Muscle of leg (tissue), 11 donors: ENCODE measurements around the gene AOPEP. TPM values are rescaled to one million over a fixed set of nuclear protein-coding genes. Genes with fewer than 3 reads are reported as not detected.

Experiments
- DNase-seq: peaks from one replicate; pipeline ENCODE4 v3.0.0; 2013
- H3K27ac ChIP-seq: one replicate; pipeline ENCODE4 v1.5.1; 2013; ENCODE audit warnings: mild to moderate bottlenecking, low read length, control low read depth
- H3K27me3 ChIP-seq: one replicate; pipeline ENCODE4 v1.6.1; 2013; ENCODE audit warnings: low read length; ENCODE audit not compliant: control insufficient read depth, insufficient read depth
- H3K36me3 ChIP-seq: one replicate; pipeline ENCODE4 v1.6.1; 2013; ENCODE audit warnings: low read length; ENCODE audit not compliant: control insufficient read depth, insufficient read depth
- H3K4me1 ChIP-seq: one replicate; pipeline ENCODE4 v1.6.1; 2013; ENCODE audit warnings: low read length; ENCODE audit not compliant: control insufficient read depth, insufficient read depth
- H3K4me3 ChIP-seq: one replicate; pipeline ENCODE4 v1.5.1; 2013; ENCODE audit warnings: low read length, control low read depth
- H3K9me3 ChIP-seq: replicated peaks from 2 replicates; pipeline ENCODE4 v1.6.1; 2013; ENCODE audit warnings: low read depth, low read length; ENCODE audit not compliant: control insufficient read depth
- WGBS: methylation state at CpG from one replicate; pipeline ENCODE4 v1.1.5; 2013; ENCODE audit warnings: missing lambda C conversion rate; ENCODE audit not compliant: insufficient coverage; 5-methylcytosine and 5-hydroxymethylcytosine counted together
- polyA plus RNA-seq, 8 donors: library from polyadenylated mRNA; unstranded; fragments of 120-200 nt; gene quantifications; one replicate each; pipeline versions ENCODE4 v1.2.1 to v1.2.3, GENCODE V29; 2013; ENCODE audit warnings: inconsistent platforms in 1 of 8, low replicate concordance in 1 of 8; ENCODE audit not compliant: insufficient read length in 8 of 8, insufficient read depth in 1 of 8
- total RNA-seq: library from RNA; stranded (reverse); fragments of 120-200 nt; gene quantifications from one replicate; pipeline ENCODE4 v1.2.4, GENCODE V29; 2013

AOPEP gene
- total and polyA plus RNA-seq, 9 donors: 35.0 to 52.3 (median 43.3) TPM

DNA sequence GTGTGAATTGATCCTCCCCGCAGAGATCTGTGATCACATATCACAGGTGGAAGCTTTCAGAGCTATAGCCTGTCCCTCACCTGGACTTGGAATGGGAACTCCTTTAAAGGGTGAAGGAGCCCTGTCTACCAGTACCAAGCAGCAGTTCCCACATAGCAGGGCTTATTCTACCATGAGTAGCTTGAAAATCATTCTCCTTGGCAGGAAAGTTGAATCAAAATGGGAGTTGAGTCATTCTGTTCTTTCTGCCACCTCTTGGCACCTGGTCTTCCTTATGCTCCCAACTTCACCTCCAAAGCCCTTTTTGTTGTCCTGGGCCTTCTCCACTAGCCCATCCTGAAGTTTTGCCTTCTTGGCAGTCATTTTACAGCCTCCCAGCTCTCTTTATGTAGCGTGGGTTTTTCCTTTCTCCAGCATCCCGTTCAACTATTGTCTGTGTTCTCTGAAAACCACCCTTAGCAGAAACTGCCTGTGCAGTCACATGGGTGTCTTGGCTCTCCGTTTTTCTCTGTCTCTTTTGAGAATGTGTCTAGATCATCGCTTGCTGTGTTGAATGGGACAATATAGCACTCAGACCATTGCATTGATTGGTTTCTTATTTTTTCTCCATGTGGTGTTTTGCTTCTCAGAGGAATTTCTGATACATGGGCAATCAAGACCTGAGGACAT lies 222.2 kb downstream of the AOPEP start:
- H3K4me3 ChIP-seq: no peak overlapping the region
- no peak for DNase-seq
- WGBS: 100% methylated on average over 1 of the region's 5 CpGs
- H3K9me3 ChIP-seq: no peaks in the 10 kb centered on the region
- H3K4me1 ChIP-seq: peaks cover 45% of the 10 kb centered on the region
- H3K27me3 ChIP-seq: no peaks in the 10 kb centered on the region
- H3K36me3 ChIP-seq: no peaks in the 10 kb centered on the region
- H3K27ac ChIP-seq: no peak overlapping the region

DNA sequence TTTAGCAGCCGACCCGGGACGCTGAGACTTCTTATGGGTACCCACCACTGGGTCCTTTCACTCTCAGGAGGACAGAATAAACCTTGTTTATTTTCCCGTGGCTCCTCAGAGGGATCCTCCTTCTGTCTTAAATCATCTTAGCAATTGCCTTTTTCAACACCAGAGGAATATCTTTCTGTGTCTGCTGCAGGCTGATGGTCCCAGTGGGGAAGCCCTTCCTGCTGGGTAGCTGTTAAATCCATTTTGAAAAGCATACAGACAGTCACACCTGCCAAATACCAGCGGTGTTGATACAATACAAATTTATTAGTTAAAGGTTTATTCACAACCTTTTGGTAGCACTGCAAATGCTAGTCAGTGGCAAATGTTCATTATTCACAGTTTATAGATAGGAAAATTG lies 222.9 kb downstream of the AOPEP start:
- Histone ChIP-seq H3K27me3 (no peaks in the 10 kb centered on the region), H3K27ac (no peak overlapping the region), H3K9me3 (no peaks in the 10 kb centered on the region), H3K36me3 (no peaks in the 10 kb centered on the region), H3K4me1 (peaks cover 45% of the 10 kb centered on the region), H3K4me3 (no peak overlapping the region)
- no peak for DNase-seq
- 33% methylated on average over 4 of the region's 5 CpGs for WGBS

DNA sequence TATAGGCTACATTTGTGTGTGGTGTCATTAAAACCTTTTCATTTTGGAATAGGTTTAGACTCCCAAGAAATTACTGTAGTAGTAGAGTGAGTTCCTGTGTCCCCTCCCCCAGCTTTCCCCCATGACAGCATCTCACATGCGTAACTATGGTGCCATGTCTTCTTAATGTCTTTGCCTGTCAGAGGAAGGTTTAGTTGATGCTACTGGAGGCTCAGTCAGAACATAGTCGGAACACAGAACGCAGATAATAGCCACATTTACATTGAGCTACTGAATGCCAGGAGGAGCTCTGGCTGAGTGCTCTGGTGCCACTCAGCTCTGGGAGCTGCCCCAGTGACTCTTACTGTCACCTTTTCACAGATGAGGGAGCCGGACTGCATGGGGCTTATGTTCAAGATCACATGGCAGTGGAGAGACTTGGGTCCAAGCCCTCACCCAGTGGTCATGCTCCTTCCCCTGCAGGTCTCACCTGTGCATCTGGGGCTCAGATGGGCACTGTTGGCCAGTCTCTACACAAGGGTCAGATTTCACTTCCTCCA lies 223.6 kb downstream of the AOPEP start:
- Histone ChIP-seq H3K27ac (peak overlapping the region; percentile 48), H3K4me3 (no peak overlapping the region), H3K4me1 (peaks cover 45% of the 10 kb centered on the region), H3K36me3 (peaks cover 1% of the 10 kb centered on the region), H3K27me3 (no peaks in the 10 kb centered on the region), H3K9me3 (no peaks in the 10 kb centered on the region)
- 86% methylated on average over 3 of the region's 4 CpGs for WGBS
- DNase-seq: no peak

DNA sequence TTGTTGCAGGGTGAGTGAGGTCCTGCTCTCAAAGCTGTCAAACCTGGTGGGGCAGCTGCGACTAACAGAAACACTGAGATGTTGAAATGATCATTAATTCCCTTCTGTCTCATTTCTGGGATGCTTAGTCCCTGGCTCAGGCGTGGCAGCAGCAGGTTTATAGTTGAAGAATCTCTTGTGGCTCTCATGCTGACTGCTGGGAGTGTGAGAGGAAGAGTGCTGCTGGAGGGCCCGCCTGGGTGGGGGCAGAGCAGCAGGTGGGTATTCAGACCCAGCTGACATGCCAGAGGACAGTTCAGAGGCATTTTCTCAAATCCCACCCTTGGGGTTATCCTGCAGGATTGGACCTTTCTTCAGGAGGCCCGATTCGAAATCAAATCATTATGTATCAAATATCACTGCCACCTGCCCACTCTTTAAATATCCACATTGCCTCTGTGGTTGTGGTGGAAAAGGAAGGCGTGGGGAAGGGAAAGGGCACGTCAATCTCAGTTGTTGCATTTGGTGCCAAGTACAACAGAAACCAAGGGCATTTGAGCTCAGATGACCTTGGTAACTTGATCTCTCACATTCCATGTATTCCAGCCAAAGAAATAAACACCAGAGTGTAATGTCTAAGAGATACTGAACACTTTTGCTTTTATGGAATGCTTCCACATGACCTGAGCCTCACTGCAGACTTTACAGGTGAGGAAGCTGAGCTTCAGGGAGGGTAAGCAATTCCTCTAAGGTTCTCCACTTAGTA lies 224.3 kb downstream of the AOPEP start:
- 83% methylated on average over 3 of the region's 7 CpGs for WGBS
- H3K27ac ChIP-seq: peak overlapping the region; percentile 84
- no peaks in the 10 kb centered on the region for H3K9me3 ChIP-seq
- peaks cover 5% of the 10 kb centered on the region for H3K36me3 ChIP-seq
- no peak overlapping the region for H3K4me3 ChIP-seq
- H3K27me3 ChIP-seq: no peaks in the 10 kb centered on the region
- DNase-seq: peak; percentile 49
- peaks cover 42% of the 10 kb centered on the region for H3K4me1 ChIP-seq

DNA sequence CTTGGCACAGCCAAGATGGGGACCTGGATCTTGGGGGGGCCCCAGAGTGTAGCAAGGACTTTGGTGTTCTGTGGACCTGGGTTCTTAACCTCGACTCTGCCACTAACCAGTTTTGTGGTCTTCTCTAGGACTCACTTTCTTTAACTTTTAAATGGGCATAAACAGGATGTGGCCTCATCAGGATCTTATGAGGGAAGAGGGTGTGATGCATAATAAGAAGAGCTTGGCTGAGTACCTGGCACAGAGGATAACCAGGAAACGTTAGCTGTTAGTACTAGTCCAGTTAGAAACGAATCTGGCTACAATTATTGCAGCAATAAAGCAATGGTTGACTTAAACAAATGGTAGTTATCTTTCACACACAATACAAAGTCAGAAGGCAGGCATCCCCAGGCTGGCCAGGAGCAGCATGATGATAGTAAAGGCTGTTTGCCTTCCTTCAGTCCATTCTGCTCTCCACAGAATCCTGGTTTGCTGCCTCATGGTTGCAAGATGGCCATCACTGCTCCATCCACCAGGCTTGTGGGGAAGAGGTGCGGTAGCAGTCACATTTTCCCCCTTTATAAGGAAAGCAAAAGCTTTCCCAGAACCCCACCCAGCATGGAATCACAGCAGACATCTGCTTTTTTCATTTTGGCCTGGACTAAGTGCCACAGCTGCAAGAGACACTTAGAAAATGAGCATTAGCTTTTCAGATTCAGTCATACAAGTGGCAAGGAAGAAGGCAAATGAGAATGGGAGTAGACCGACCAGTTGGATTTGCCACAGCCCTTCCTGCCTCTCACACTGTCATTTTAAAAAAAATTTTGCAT lies 225.0 kb downstream of the AOPEP start:
- H3K27ac ChIP-seq: peak overlapping the region; percentile 84
- H3K4me3 ChIP-seq: no peak overlapping the region
- WGBS: 60% methylated on average over 1 of the region's 5 CpGs
- peaks cover 36% of the 10 kb centered on the region for H3K4me1 ChIP-seq
- H3K36me3 ChIP-seq: peaks cover 11% of the 10 kb centered on the region
- no peaks in the 10 kb centered on the region for H3K27me3 ChIP-seq
- peak; percentile 80 for DNase-seq
- no peaks in the 10 kb centered on the region for H3K9me3 ChIP-seq

DNA sequence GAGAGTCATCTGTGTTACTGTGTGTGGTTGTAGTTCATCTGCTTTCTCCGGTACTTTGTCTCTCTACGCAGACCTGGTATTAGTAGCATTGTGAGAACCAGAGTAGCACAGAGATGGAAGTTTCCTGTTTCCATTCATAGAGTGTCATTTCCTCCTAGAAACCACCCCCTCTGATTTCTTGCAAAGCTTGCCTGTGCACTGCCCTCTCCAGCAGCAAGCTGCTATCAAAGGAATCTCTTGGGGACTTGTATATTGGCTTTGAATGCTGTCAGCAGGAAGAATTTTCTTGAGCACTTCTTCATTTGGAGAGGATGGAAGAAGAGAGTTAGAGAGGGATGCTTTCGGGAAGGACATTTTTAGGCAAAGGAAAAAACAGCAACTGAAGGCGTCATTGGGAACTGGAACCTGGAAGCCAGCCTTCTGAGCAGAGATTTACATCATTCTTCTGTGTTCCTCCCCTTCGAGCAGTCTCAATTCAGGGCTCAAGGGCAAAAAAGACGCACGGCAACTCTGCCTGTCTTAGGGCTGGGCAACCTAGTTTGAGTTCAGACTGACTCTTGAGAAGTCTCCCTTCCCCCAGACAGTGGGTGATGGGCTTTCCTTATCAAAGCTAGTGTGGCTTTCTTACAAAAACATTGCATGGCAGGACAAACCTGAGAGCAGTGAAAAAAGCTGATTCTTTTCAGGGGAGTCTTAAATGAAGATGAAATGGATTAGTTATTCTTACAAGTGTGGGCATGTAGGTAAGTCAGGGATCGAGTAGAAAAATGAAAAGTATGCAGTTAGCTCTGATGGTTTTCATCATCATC lies 226.3 kb downstream of the AOPEP start:
- 32% methylated on average over 3 of the region's 8 CpGs for WGBS
- DNase-seq: peak; percentile 85
- peaks cover 11% of the 10 kb centered on the region for H3K36me3 ChIP-seq
- no peaks in the 10 kb centered on the region for H3K27me3 ChIP-seq
- H3K4me3 ChIP-seq: no peak overlapping the region
- H3K4me1 ChIP-seq: peaks cover 36% of the 10 kb centered on the region
- peak overlapping the region; percentile 84 for H3K27ac ChIP-seq
- H3K9me3 ChIP-seq: no peaks in the 10 kb centered on the region

DNA sequence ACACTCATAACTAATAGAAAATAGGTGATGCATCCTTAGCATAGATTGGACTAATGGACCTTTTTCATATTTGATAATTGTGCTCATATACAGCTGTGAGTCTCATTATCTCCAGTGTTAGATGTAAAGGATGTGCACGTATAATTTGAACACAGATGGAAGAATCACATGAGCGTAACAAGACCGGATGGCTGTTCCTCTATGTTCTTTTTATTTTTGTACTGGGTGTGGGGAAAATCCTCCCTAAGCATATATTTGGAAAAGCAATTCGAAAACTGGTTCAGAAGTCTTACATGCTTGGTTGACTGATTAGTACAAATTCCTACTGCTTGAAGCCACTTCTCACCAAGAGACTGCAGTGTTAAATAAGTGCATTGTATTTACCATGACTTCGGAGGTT lies 230.2 kb downstream of the AOPEP start:
- no peak overlapping the region for H3K27ac ChIP-seq
- H3K36me3 ChIP-seq: peaks cover 11% of the 10 kb centered on the region
- no peaks in the 10 kb centered on the region for H3K9me3 ChIP-seq
- WGBS: no CpG with 5 or more reads among the region's 5 CpGs
- peaks cover 13% of the 10 kb centered on the region for H3K4me1 ChIP-seq
- H3K27me3 ChIP-seq: no peaks in the 10 kb centered on the region
- no peak for DNase-seq
- no peak overlapping the region for H3K4me3 ChIP-seq

DNA sequence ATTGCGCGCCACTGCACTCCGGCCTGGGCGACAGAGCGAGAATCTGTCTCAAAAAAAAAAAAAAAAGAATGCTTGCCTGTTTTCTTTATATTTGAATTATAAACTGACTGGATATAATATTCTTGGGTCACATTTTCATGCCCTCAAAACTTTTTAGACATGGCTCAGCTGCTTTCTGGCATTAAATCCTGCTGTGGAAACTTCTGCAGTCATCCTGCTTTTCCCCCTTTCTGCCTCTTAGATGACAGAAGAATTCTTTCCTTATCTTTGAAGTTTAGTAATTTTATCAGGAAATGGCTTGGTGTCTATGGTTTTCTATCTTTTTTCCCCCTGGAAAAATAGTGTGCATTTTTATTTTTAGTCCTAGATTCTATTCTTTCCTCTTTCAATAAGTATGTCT lies 234.5 kb downstream of the AOPEP start:
- no peak for DNase-seq
- Histone ChIP-seq H3K4me1 (no peaks in the 10 kb centered on the region), H3K27me3 (no peaks in the 10 kb centered on the region), H3K36me3 (peaks cover 4% of the 10 kb centered on the region), H3K4me3 (no peak overlapping the region), H3K27ac (no peak overlapping the region), H3K9me3 (no peaks in the 10 kb centered on the region)
- no CpG with 5 or more reads among the region's 5 CpGs for WGBS

DNA sequence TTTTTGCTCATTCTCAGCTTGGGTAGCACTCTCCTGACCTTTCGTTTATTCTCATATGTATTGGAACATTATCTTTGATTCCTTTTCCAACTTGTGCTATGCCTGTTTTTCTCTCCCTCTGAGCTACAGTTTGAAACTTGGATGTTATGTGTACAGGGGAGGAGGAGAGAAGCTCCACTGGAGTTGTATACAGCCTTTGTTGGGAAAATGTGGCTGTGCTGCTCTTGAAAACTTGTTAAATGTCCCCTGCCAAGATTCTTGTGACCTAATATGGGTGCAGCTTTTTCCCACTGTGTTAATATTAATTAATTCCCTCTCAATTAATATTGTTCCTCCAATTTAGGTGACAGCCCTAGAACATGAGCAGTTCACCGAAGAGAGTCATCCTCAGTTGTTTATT lies 235.4 kb downstream of the AOPEP start:
- Histone ChIP-seq H3K9me3 (no peaks in the 10 kb centered on the region), H3K27me3 (no peaks in the 10 kb centered on the region), H3K36me3 (no peaks in the 10 kb centered on the region), H3K27ac (no peak overlapping the region), H3K4me3 (no peak overlapping the region), H3K4me1 (no peaks in the 10 kb centered on the region)
- WGBS: no CpG with 5 or more reads among the region's 2 CpGs
- DNase-seq: no peak
